Measurements from ENCODE around the gene GIGYF1. TPM values are rescaled to one million over a fixed set of nuclear protein-coding genes. Genes with fewer than 3 reads are reported as not detected.

Gene GIGYF1
- total and polyA plus RNA-seq, 2 of the 13 experiments (the other 11 are each of a cell fraction or from before 2014, with no cell fraction given): 7.6 to 16.1 TPM

DNA sequence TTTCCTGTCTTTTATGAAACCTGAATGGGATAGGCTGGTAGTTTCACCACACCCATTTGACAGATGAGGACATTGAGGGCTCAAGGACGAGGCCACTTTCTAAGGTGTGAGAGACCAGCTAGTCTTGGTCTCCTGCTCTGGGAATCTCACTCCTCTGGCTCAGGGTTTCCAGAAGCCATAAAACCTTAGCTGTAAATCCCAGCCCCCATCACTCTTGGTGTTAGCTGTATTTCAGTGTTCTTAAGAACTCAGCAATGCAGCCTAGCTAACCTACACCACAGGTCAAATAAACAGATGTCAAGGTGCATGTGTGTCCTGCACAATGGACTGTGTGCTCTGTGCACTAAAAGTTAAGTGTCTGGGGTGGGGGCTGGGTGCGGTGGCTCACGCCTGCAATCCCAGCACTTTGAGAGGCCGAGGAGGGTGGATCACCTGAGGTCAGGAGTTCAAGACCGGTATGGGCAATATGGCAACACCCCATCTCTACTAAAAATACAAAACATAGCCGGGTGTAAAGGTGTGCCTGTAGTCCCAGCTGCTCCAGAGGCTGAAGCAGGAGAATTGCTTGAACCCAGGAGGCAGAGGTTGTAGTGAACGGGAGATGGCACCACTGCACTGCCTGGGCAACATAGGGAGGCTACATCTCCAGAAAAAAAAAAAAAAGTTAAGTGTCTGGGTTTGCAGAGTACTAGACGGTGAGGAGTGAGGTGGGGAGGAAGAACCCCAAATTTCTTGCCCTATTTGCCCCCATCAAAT, 25.7 kb upstream of the GIGYF1 start (continued):
- TF ChIP-seq, protein P1, sequence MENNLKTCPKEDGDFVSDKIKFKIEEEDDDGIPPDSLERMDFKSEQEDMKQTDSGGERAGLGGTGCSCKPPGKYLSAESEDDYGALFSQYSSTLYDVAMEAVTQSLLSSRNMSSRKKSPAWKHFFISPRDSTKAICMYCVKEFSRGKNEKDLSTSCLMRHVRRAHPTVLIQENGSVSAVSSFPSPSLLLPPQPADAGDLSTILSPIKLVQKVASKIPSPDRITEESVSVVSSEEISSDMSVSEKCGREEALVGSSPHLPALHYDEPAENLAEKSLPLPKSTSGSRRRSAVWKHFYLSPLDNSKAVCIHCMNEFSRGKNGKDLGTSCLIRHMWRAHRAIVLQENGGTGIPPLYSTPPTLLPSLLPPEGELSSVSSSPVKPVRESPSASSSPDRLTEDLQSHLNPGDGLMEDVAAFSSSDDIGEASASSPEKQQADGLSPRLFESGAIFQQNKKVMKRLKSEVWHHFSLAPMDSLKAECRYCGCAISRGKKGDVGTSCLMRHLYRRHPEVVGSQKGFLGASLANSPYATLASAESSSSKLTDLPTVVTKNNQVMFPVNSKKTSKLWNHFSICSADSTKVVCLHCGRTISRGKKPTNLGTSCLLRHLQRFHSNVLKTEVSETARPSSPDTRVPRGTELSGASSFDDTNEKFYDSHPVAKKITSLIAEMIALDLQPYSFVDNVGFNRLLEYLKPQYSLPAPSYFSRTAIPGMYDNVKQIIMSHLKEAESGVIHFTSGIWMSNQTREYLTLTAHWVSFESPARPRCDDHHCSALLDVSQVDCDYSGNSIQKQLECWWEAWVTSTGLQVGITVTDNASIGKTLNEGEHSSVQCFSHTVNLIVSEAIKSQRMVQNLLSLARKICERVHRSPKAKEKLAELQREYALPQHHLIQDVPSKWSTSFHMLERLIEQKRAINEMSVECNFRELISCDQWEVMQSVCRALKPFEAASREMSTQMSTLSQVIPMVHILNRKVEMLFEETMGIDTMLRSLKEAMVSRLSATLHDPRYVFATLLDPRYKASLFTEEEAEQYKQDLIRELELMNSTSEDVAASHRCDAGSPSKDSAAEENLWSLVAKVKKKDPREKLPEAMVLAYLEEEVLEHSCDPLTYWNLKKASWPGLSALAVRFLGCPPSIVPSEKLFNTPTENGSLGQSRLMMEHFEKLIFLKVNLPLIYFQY (CRISPR knock-in tag; IDR thresholded peaks at IDR 0.05; ENCODE audit: borderline replicate concordance): no peak; the same call in 1 of the 2 replicates
- TF ChIP-seq, protein P2, sequence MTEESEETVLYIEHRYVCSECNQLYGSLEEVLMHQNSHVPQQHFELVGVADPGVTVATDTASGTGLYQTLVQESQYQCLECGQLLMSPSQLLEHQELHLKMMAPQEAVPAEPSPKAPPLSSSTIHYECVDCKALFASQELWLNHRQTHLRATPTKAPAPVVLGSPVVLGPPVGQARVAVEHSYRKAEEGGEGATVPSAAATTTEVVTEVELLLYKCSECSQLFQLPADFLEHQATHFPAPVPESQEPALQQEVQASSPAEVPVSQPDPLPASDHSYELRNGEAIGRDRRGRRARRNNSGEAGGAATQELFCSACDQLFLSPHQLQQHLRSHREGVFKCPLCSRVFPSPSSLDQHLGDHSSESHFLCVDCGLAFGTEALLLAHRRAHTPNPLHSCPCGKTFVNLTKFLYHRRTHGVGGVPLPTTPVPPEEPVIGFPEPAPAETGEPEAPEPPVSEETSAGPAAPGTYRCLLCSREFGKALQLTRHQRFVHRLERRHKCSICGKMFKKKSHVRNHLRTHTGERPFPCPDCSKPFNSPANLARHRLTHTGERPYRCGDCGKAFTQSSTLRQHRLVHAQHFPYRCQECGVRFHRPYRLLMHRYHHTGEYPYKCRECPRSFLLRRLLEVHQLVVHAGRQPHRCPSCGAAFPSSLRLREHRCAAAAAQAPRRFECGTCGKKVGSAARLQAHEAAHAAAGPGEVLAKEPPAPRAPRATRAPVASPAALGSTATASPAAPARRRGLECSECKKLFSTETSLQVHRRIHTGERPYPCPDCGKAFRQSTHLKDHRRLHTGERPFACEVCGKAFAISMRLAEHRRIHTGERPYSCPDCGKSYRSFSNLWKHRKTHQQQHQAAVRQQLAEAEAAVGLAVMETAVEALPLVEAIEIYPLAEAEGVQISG (CRISPR knock-in tag; IDR thresholded peaks at IDR 0.05): peak; percentile 41; the same call in 1 of the 2 replicates
- TF ChIP-seq NONO (IDR thresholded peaks at IDR 0.05) (no peak), NONO (CRISPR knock-in tag; conservative IDR thresholded peaks at IDR 0.05) (peak; percentile 62), ZMYM4 (CRISPR knock-in tag; IDR thresholded peaks at IDR 0.05) (peak; percentile 27; the same call in 1 of the 2 replicates), STAT5B (CRISPR knock-in tag; IDR thresholded peaks at IDR 0.05) (no peak), ELF3 (CRISPR knock-in tag; IDR thresholded peaks at IDR 0.05) (no peak), ELF1 (CRISPR knock-in tag; IDR thresholded peaks at IDR 0.05) (no peak), TGIF2 (CRISPR knock-in tag; IDR thresholded peaks at IDR 0.05) (no peak), MBNL3 (CRISPR knock-in tag; conservative IDR thresholded peaks at IDR 0.05) (no peak), ZNF207 (IDR thresholded peaks at IDR 0.05; ENCODE audit: borderline replicate concordance) (no peak), THYN1 (CRISPR knock-in tag; IDR thresholded peaks at IDR 0.05; ENCODE audit: borderline replicate concordance, low read depth) (no peak)
- TF ChIP-seq, protein P3, sequence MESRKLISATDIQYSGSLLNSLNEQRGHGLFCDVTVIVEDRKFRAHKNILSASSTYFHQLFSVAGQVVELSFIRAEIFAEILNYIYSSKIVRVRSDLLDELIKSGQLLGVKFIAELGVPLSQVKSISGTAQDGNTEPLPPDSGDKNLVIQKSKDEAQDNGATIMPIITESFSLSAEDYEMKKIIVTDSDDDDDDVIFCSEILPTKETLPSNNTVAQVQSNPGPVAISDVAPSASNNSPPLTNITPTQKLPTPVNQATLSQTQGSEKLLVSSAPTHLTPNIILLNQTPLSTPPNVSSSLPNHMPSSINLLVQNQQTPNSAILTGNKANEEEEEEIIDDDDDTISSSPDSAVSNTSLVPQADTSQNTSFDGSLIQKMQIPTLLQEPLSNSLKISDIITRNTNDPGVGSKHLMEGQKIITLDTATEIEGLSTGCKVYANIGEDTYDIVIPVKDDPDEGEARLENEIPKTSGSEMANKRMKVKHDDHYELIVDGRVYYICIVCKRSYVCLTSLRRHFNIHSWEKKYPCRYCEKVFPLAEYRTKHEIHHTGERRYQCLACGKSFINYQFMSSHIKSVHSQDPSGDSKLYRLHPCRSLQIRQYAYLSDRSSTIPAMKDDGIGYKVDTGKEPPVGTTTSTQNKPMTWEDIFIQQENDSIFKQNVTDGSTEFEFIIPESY (CRISPR knock-in tag; IDR thresholded peaks at IDR 0.05): no peak
- TF ChIP-seq, protein P4, sequence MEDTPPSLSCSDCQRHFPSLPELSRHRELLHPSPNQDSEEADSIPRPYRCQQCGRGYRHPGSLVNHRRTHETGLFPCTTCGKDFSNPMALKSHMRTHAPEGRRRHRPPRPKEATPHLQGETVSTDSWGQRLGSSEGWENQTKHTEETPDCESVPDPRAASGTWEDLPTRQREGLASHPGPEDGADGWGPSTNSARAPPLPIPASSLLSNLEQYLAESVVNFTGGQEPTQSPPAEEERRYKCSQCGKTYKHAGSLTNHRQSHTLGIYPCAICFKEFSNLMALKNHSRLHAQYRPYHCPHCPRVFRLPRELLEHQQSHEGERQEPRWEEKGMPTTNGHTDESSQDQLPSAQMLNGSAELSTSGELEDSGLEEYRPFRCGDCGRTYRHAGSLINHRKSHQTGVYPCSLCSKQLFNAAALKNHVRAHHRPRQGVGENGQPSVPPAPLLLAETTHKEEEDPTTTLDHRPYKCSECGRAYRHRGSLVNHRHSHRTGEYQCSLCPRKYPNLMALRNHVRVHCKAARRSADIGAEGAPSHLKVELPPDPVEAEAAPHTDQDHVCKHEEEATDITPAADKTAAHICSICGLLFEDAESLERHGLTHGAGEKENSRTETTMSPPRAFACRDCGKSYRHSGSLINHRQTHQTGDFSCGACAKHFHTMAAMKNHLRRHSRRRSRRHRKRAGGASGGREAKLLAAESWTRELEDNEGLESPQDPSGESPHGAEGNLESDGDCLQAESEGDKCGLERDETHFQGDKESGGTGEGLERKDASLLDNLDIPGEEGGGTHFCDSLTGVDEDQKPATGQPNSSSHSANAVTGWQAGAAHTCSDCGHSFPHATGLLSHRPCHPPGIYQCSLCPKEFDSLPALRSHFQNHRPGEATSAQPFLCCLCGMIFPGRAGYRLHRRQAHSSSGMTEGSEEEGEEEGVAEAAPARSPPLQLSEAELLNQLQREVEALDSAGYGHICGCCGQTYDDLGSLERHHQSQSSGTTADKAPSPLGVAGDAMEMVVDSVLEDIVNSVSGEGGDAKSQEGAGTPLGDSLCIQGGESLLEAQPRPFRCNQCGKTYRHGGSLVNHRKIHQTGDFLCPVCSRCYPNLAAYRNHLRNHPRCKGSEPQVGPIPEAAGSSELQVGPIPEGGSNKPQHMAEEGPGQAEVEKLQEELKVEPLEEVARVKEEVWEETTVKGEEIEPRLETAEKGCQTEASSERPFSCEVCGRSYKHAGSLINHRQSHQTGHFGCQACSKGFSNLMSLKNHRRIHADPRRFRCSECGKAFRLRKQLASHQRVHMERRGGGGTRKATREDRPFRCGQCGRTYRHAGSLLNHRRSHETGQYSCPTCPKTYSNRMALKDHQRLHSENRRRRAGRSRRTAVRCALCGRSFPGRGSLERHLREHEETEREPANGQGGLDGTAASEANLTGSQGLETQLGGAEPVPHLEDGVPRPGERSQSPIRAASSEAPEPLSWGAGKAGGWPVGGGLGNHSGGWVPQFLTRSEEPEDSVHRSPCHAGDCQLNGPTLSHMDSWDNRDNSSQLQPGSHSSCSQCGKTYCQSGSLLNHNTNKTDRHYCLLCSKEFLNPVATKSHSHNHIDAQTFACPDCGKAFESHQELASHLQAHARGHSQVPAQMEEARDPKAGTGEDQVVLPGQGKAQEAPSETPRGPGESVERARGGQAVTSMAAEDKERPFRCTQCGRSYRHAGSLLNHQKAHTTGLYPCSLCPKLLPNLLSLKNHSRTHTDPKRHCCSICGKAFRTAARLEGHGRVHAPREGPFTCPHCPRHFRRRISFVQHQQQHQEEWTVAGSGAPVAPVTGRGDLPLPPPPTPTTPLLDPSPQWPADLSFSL (CRISPR knock-in tag; IDR thresholded peaks at IDR 0.05): no peak; the same call in 1 of the 2 replicates

Data from HepG2 (cell line).